ACHN (cell line): ENCODE results near the gene PPP1R9B.

ENCODE experiments used
- DNase-seq: peaks from one replicate; pipeline ENCODE4 v3.0.0-alpha.2; 2015
- in situ Hi-C: cut with HindIII; loops from 2 replicates; pipeline ENCODE4 v1.10.0; 2017; ENCODE audit warnings: low sequenced_read_pairs, low pct_ligation_motif_present, low pct_unique_long_range_greater_than_20kb

Gene PPP1R9B

DNA sequence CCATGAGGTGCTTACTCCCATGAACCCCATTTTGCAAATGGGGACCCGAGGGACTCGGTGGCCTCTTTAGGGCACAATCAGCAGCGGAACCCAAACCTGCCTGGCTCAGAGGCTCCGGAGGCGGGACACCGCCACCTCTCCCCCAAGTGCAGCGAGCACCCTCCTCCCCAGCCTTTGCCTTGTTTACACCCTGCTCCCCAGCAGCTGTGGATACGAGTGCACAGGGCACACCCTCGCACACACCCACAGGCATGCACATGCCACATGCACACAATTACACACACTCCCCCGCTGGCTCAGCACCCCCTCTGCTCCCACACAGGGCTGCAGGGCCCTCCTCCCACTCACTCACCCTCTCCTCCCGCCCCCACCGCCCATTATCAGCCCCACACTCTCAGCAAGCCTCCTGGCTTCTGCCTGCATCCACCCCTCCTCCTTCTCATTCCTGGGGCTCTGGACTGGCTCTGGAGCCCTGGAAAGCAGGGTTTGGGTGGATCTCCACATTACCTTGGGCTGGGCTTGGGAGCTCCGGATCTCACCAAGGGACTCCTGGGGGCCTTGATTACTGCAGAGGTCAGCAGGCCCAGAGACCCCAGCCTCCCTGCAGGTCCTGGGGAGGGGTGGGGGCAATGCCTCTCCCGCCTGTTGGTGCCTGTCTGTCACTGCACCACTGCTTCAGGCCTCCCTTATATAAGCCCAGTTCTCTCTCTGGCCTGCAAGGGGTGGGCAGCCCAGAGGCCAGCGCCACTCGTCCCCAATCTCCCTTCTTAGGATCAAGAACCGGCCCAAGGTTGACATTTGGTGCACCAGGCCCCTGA, 48.9 kb downstream of the PPP1R9B start:
- in situ Hi-C loops, result no loop called here
- peak; percentile 38 for DNase-seq

GRCh38 chr17:50100921-50101345, 49.5 kb downstream of the PPP1R9B start:
- in situ Hi-C loops, result no loop called here
- peak; percentile 61 for DNase-seq

DNA sequence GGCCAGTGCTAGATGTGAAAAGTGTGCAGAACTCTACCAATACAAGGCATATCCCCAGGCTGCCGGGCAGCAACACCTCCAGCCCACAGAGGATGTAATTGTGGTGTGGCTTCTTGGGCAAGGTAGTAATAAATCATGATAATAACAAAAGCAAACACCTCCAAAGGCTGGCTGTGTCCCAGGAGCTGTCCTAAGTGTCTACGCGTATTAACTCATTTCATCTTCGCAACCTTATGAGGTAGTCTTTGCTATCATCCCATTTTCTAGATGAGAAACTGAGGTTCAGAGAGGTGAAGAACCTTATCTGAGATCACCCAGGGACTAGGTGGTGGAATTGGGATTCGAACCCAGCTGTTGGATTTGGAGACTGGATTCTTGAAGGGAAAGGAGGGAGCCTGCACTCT, 50.0 kb downstream of the PPP1R9B start:
- in situ Hi-C loops, result no loop called here
- no peak for DNase-seq

DNA sequence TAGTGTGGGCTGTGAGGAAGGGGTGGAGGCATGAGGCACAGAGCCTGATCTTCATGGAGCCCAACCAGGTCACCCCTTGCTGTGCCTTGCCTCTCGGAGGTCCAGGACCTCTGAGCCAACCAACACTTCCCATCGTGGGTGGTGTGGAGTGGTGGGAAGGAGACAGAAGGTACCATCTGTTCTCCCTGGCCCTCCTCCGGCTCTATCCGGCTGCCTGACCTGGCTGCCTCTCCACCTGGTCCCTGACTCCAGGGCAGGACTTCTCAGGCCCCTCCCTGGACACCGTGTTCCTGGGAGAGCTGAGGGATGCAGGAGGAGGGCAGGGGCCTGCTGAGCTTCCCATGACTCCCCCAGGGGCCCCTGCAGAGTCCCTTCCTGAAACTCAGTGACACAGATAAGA, 51.5 kb downstream of the PPP1R9B start:
- in situ Hi-C loops, result no loop called here
- DNase-seq, result no peak

- DNase-seq, result no peak
- in situ Hi-C loops, result no loop called here
Measured at GRCh38 chr17:50098583-50098982, 51.9 kb downstream of the PPP1R9B start.

- DNase-seq, result no peak
Measured at GRCh38 chr17:50097926-50098325, 52.6 kb downstream of the PPP1R9B start.

GRCh38 chr17:50097455-50097854, 53.0 kb downstream of the PPP1R9B start:
- DNase-seq, result no peak

More at GRCh38 chr17:50097926-50098325, 52.6 kb downstream of the PPP1R9B start:
- in situ Hi-C loops, result no loop called here

GRCh38 chr17:50096758-50097157, 53.7 kb downstream of the PPP1R9B start:
- in situ Hi-C loops, result no loop called here
- no peak for DNase-seq

More at GRCh38 chr17:50097455-50097854, 53.0 kb downstream of the PPP1R9B start:
- in situ Hi-C loops, result no loop called here

GRCh38 chr17:50096092-50096491, 54.4 kb downstream of the PPP1R9B start:
- in situ Hi-C loops, result no loop called here
- DNase-seq, result no peak

DNA sequence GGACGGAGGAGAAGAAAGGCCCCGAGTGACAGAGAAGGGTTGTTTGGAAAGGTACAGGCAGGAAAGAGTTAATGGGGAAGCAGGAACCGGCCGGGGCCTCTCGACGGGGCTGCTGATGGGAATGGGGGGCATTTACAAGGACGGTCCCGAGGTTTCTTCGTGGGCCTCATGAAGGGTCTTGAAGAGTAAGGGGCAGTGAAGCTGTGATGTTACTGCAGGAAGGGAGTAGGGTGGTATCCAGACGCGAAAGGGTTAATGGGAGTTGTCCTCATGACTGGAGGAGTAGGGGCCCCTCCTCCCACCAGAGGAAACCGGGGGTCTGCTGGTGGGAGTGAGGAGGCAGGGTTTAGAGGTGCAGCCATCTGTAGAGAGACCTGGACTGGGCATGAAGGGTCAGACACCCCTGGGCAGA, 54.8 kb downstream of the PPP1R9B start:
- in situ Hi-C loops, result no loop called here
- no peak for DNase-seq

- peak; percentile 97 for DNase-seq
- in situ Hi-C loops, result no loop called here
Measured at GRCh38 chr17:50094753-50095619, 55.5 kb downstream of the PPP1R9B start, which contains the start of gene PDK2. PDK2 (plus strand) TSS chr17:50095351; CDS start chr17:50095436, 85 bp downstream.

DNA sequence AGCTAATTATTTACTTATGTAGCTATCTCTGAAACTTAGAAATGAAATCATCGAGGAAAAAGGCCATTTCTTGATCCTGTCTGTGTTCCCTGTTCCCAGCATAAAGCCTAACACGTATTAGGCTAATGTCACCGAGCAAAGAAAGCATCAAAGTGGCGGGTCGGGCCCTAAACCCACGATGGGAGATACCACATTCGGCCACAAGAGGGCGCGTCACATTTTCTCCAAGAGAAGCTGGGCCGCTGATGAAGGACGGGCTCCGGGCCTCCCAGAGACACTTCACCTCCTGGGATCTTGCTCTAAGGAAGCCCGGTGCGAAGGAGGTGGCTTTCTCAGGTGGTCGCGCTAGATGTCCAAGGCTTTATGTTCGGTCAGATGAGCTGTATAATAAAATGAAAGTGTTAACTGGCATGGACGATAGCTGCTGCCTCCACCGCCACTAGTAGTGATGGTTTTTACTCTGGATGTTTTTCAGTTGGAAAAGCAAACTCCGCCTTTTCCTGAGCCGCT, 56.2 kb downstream of the PPP1R9B start:
- DNase-seq, result peak; percentile 93
- in situ Hi-C loops, result no loop called here

GRCh38 chr17:50093807-50094206, 56.7 kb downstream of the PPP1R9B start:
- in situ Hi-C loops, result no loop called here
- peak; percentile 51 for DNase-seq

DNA sequence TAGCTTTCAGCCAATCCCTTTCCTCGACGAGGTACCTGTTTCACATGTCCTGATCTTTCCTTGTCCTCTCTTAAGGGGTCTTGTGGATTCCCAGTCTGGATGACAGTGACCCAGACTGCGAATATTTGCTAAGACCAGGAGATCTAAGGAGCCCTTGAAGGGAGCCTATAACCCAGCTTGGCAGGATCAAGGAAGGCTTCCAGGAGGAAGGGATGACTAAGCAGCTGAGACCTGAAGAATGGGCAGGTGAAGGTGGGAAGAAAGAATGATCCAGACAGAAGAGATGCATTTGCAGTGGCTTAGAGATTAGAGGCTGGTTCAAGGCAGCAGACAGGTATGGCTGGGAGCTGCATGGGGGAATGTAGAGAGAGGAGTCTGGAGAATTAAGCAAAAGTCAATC, 57.2 kb downstream of the PPP1R9B start:
- in situ Hi-C loops, result no loop called here

DNA sequence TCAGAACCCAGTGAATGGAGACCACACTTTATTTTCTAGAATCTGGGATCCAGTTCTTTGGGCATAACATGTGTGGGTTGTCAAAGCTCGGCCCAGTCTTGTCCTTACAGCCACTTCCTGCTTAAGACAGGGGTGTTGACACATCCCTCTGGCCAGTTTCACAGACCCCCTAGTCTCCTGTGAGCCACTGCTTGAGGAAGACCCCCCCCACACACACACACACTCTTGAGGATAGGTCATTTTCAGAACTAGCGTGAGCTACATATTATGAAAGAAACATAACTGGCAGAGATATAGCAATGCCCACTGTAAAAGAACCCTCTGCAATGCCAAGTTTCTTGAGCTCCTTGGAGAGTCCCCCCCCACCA, 58.6 kb downstream of the PPP1R9B start:
- DNase-seq, result no peak
- in situ Hi-C loops, result no loop called here

More for the DNA sequence above, 57.2 kb downstream of the PPP1R9B start:
- no peak for DNase-seq

DNA sequence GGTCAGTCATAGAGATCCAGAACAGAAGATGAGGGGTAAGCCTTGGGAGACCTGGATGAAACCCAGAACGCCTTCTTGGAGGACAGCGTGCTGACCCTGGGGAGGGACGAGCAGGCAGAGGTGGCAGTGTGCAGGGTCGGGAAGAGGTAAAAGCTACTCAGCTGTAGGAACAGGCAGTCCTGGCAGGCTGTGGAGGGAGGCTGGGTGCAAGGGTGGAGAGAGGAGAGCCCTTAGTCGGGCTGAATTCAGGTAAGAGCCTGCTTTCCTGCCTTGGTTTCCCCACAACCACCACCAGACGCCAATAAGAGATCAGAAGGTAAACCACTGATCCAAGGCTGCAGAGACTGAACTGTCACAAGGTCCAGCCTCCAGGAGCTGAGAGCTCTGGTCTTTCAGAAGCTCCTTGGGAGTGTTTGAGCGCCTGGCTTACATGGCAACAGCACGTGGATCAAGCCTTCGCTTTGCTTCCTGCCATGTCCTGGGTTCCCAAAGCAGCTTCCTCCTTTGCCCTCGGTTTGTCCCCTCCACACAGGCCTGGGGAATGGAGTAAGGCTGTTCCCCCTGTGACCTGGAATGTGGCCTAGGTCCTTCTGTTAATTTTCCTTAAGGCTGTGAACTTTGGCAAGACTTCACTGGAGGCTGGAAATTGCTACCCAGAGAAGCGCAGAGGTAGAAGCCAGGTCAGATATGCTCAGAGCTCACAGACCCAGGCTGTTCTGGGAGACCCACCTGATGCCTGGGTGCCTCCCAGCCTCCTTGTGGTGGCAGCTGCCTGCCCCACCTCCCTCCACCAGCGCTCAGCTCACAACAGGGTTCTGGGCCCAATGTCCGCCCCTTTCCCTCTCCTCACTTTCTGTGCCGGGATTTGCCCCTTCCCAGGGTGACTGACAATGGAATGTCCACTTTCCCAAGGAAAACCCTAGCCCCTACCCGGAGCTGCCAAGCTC, 59.2 kb downstream of the PPP1R9B start:
- in situ Hi-C loops, result no loop called here

DNA sequence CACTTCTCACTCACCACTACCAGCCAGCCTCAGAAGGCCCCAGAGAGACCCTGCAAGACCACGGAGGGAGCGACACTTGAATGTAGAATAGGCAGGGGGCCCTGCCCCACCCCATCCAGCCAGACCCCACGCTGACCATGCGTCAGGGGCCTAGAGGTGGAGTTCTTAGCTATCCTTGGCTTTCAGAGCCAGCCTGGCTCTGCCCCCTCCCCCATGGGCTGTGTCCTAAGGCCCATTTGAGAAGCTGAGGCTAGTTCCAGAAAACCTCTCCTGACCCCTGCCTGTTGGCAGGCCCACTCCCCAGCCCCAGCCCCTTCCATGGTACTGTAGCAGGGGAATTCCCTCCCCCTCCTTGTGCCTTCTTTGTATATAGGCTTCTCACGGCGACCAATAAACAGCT, 60.4 kb downstream of the PPP1R9B start:
- in situ Hi-C loops, result no loop called here
- no peak for DNase-seq

More for the DNA sequence above, 59.2 kb downstream of the PPP1R9B start:
- DNase-seq, result no peak
